ENCODE results near the gene KIAA1671.

Gene KIAA1671

DNA sequence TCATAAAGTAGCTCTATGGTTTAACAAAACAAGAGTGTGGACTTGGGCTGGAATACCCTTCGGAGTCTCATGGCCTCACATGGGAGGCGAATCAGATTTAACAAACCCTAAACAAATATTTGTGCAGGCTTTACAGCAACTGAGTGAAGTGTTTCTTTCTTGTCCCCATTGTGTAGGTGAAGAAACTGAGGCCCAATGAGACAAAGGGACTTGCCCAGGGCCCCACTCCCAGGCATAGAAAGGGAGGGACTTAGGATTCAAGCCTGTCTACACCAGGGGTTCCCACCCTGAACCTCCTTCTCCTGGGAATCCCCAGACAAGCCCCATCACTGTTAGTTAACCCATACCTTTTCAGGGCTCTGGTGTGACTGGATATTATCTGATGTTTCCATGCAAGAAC, 192.0 kb downstream of the KIAA1671 start:
- H3F3A ChIP-seq (ENCODE audit: insufficient read depth): no peaks in the 10 kb centered on the region
- no peaks in the 10 kb centered on the region for H3K36me3 ChIP-seq (ENCODE audit: low read length)
- H3K27me3 ChIP-seq (ENCODE audit: low read length): no peaks in the 10 kb centered on the region
- no peak overlapping the region for H3K4me3 ChIP-seq (ENCODE audit: insufficient read depth, low read length, poor library complexity, severe bottlenecking)
- no peak for TF ChIP-seq EZH2phosphoT487 (conservative IDR thresholded peaks at IDR 0.05; ENCODE audit: low read length)
- TF ChIP-seq, protein P1, sequence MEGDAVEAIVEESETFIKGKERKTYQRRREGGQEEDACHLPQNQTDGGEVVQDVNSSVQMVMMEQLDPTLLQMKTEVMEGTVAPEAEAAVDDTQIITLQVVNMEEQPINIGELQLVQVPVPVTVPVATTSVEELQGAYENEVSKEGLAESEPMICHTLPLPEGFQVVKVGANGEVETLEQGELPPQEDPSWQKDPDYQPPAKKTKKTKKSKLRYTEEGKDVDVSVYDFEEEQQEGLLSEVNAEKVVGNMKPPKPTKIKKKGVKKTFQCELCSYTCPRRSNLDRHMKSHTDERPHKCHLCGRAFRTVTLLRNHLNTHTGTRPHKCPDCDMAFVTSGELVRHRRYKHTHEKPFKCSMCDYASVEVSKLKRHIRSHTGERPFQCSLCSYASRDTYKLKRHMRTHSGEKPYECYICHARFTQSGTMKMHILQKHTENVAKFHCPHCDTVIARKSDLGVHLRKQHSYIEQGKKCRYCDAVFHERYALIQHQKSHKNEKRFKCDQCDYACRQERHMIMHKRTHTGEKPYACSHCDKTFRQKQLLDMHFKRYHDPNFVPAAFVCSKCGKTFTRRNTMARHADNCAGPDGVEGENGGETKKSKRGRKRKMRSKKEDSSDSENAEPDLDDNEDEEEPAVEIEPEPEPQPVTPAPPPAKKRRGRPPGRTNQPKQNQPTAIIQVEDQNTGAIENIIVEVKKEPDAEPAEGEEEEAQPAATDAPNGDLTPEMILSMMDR (IDR thresholded peaks at IDR 0.05; ENCODE audit: insufficient read depth, low read length, poor library complexity, severe bottlenecking): no peak
- H4K20me1 ChIP-seq (ENCODE audit: low read depth, low read length): no peaks in the 10 kb centered on the region
- no peak overlapping the region for H2AFZ ChIP-seq (ENCODE audit: low read depth, low read length, severe bottlenecking)
- no peaks in the 10 kb centered on the region for H3K79me2 ChIP-seq (ENCODE audit: insufficient read depth, low read length)
- no peaks in the 10 kb centered on the region for H3K9me2 ChIP-seq (replicated peaks; ENCODE audit: insufficient read depth, low read length)
- no peak overlapping the region for H3K4me2 ChIP-seq (ENCODE audit: low read depth, low read length, poor library complexity, severe bottlenecking)
- no peaks in the 10 kb centered on the region for H3K9me3 ChIP-seq (ENCODE audit: insufficient read depth, low read length)
- H3K9ac ChIP-seq (ENCODE audit: low read length): no peak overlapping the region
- H3K27ac ChIP-seq (ENCODE audit: low read depth, low read length): no peak overlapping the region

DNA sequence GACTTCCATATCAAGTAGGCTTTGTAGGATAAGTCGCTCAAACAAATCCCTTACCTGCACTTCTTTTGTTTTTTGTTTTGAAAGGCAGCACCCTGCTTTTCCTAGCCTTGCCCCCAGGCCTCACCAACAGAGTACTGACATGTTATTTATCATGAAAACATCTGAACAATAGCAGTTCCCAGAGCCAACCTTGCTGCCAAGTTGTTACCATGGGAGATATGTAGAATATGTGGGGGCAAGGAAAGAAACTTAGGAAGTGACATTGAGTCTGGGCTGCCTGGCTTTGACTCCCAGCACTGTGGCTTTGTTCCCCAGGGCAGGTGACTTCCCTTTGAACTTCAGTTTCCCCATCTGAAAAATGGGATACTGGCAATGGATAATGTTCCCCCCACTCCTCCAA, 193.8 kb downstream of the KIAA1671 start:
- Histone ChIP-seq H3K9me2 (replicated peaks; ENCODE audit: insufficient read depth, low read length) (no peaks in the 10 kb centered on the region), H3K36me3 (ENCODE audit: low read length) (no peaks in the 10 kb centered on the region), H3K79me2 (ENCODE audit: insufficient read depth, low read length) (no peaks in the 10 kb centered on the region), H3F3A (ENCODE audit: insufficient read depth) (no peaks in the 10 kb centered on the region), H3K4me2 (ENCODE audit: low read depth, low read length, poor library complexity, severe bottlenecking) (no peak overlapping the region), H2AFZ (ENCODE audit: low read depth, low read length, severe bottlenecking) (no peak overlapping the region), H4K20me1 (ENCODE audit: low read depth, low read length) (no peaks in the 10 kb centered on the region), H3K9me3 (ENCODE audit: insufficient read depth, low read length) (no peaks in the 10 kb centered on the region), H3K4me3 (ENCODE audit: insufficient read depth, low read length, poor library complexity, severe bottlenecking) (no peak overlapping the region), H3K27me3 (ENCODE audit: low read length) (no peaks in the 10 kb centered on the region), H3K27ac (ENCODE audit: low read depth, low read length) (no peak overlapping the region), H3K9ac (ENCODE audit: low read length) (no peak overlapping the region)
- TF ChIP-seq, protein P1 (IDR thresholded peaks at IDR 0.05; ENCODE audit: insufficient read depth, low read length, poor library complexity, severe bottlenecking): no peak
- no peak for TF ChIP-seq EZH2phosphoT487 (conservative IDR thresholded peaks at IDR 0.05; ENCODE audit: low read length)

DNA sequence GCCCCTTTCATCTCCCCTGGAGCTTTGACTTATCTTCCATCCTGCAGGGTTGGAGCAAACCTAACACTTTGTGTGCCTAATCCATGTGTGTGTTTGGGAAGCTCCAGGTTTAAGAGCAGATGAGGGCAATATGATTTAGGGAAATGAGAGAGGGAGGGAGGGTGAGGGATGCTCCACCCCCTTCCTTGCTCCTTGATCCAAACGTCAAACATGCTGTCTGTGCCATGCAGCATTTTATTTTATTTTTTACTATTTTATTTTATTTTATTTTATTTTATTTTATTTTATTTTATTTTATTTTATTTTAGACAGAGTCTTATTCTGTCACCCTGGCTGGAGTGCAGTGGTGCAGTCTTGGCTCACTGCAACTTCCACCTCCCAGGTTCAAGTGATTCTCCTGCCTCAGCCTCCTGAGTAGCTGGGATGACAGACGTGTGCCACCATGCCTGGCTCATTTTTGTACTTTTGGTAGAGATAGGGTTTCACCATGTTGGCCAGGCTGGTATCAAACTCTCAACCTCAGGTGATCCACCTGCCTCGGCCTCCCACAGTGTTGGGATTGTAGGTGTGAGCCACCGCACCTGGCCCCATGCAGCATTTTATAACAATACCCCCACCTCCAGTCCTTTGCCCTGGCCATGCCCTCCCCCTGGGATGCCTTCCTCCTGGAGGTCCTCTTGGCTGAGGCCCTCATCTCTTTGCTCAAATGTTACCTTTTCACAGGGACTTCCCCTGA, 194.6 kb downstream of the KIAA1671 start:
- H3K27me3 ChIP-seq (ENCODE audit: low read length): no peaks in the 10 kb centered on the region
- H3K4me2 ChIP-seq (ENCODE audit: low read depth, low read length, poor library complexity, severe bottlenecking): no peak overlapping the region
- no peaks in the 10 kb centered on the region for H3K36me3 ChIP-seq (ENCODE audit: low read length)
- H3K9me2 ChIP-seq (replicated peaks; ENCODE audit: insufficient read depth, low read length): no peaks in the 10 kb centered on the region
- no peaks in the 10 kb centered on the region for H4K20me1 ChIP-seq (ENCODE audit: low read depth, low read length)
- H3K4me3 ChIP-seq (ENCODE audit: insufficient read depth, low read length, poor library complexity, severe bottlenecking): no peak overlapping the region
- H3F3A ChIP-seq (ENCODE audit: insufficient read depth): no peaks in the 10 kb centered on the region
- no peak overlapping the region for H3K27ac ChIP-seq (ENCODE audit: low read depth, low read length)
- no peak overlapping the region for H2AFZ ChIP-seq (ENCODE audit: low read depth, low read length, severe bottlenecking)
- no peaks in the 10 kb centered on the region for H3K9me3 ChIP-seq (ENCODE audit: insufficient read depth, low read length)
- TF ChIP-seq EZH2phosphoT487 (conservative IDR thresholded peaks at IDR 0.05; ENCODE audit: low read length): no peak
- TF ChIP-seq, protein P1 (IDR thresholded peaks at IDR 0.05; ENCODE audit: insufficient read depth, low read length, poor library complexity, severe bottlenecking): no peak
- H3K79me2 ChIP-seq (ENCODE audit: insufficient read depth, low read length): no peaks in the 10 kb centered on the region
- H3K9ac ChIP-seq (ENCODE audit: low read length): no peak overlapping the region

Data from SU-DHL-6 (cell line).